ENCODE measurements around the gene CFH.
"Not testable (repeated sequence)": the region's sequence is repeated elsewhere in the genome, so short reads cannot be mapped to it uniquely, and the experiment has no call there.

CFH gene

GRCh38 chr1:196639291-196639690 lies 12.6 kb upstream of the CFH start:
- not testable (repeated sequence) for H3K9me3 ChIP-seq (ENCODE audit: control insufficient read depth, low read length); H3K27me3 ChIP-seq (replicated peaks; ENCODE audit: control insufficient read depth, insufficient read depth, low read length); H3K36me3 ChIP-seq (ENCODE audit: control insufficient read depth, insufficient read depth, low read length, severe bottlenecking); H3K9ac ChIP-seq (ENCODE audit: low read length); H3K4me3 ChIP-seq (ENCODE audit: low read length); H3K4me1 ChIP-seq (ENCODE audit: control insufficient read depth, insufficient read depth, low read length); DNase-seq (ENCODE audit: low read depth)

GRCh38 chr1:196640976-196641375 lies 10.9 kb upstream of the CFH start:
- H3K27me3 ChIP-seq (replicated peaks; ENCODE audit: control insufficient read depth, insufficient read depth, low read length): no peaks in the 10 kb centered on the region

GRCh38 chr1:196649990-196650389 lies 1.9 kb upstream of the CFH start:
- no peak for DNase-seq (ENCODE audit: low read depth)
- Histone ChIP-seq H3K9ac (ENCODE audit: low read length) (no peak overlapping the region), H3K27me3 (replicated peaks; ENCODE audit: control insufficient read depth, insufficient read depth, low read length) (no peaks in the 10 kb centered on the region), H3K9me3 (ENCODE audit: control insufficient read depth, low read length) (no peaks in the 10 kb centered on the region), H3K4me3 (ENCODE audit: low read length) (no peak overlapping the region), H3K36me3 (ENCODE audit: control insufficient read depth, insufficient read depth, low read length, severe bottlenecking) (no peaks in the 10 kb centered on the region), H3K4me1 (ENCODE audit: control insufficient read depth, insufficient read depth, low read length) (peaks cover 16% of the 10 kb centered on the region)

More at GRCh38 chr1:196640976-196641375, 10.9 kb upstream of the CFH start:
- Histone ChIP-seq H3K4me1 (ENCODE audit: control insufficient read depth, insufficient read depth, low read length) (no peaks in the 10 kb centered on the region), H3K9ac (ENCODE audit: low read length) (no peak overlapping the region), H3K9me3 (ENCODE audit: control insufficient read depth, low read length) (no peaks in the 10 kb centered on the region), H3K4me3 (ENCODE audit: low read length) (no peak overlapping the region), H3K36me3 (ENCODE audit: control insufficient read depth, insufficient read depth, low read length, severe bottlenecking) (no peaks in the 10 kb centered on the region)
- DNase-seq (ENCODE audit: low read depth): no peak

DNA sequence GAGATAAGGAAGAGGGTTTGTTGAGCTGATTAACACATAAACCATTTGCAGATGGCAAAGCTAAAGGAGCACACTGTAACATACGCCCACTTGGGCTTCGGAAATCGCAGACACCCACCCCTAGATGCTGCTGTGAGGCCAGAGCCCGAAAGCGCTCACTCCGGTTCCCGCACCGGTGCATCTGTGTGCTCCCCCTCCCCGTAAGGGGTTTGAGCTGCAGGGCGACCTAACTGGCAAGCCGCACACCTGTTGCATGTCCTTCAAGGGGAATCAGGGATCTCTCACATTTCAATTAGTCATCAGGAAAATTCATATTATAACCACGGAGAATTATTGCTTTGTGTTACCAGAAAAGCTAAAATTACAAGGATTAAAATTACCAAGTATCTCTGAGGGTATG lies 1.4 kb upstream of the CFH start:
- Histone ChIP-seq H3K4me3 (ENCODE audit: low read length) (no peak overlapping the region), H3K9ac (ENCODE audit: low read length) (no peak overlapping the region), H3K9me3 (ENCODE audit: control insufficient read depth, low read length) (no peaks in the 10 kb centered on the region)

GRCh38 chr1:196651079-196651478 lies 764 bp upstream of the CFH start:
- no peak for DNase-seq (ENCODE audit: low read depth)
- H3K4me1 ChIP-seq (ENCODE audit: control insufficient read depth, insufficient read depth, low read length): peaks cover 19% of the 10 kb centered on the region
- H3K9ac ChIP-seq (ENCODE audit: low read length): peak overlapping the region; percentile 83
- no peaks in the 10 kb centered on the region for H3K27me3 ChIP-seq (replicated peaks; ENCODE audit: control insufficient read depth, insufficient read depth, low read length)
- no peaks in the 10 kb centered on the region for H3K36me3 ChIP-seq (ENCODE audit: control insufficient read depth, insufficient read depth, low read length, severe bottlenecking)
- H3K9me3 ChIP-seq (ENCODE audit: control insufficient read depth, low read length): no peaks in the 10 kb centered on the region
- H3K4me3 ChIP-seq (ENCODE audit: low read length): peak overlapping the region; percentile 83

More for the DNA sequence above, 1.4 kb upstream of the CFH start:
- H3K27me3 ChIP-seq (replicated peaks; ENCODE audit: control insufficient read depth, insufficient read depth, low read length): no peaks in the 10 kb centered on the region
- peaks cover 19% of the 10 kb centered on the region for H3K4me1 ChIP-seq (ENCODE audit: control insufficient read depth, insufficient read depth, low read length)
- DNase-seq (ENCODE audit: low read depth): no peak
- H3K36me3 ChIP-seq (ENCODE audit: control insufficient read depth, insufficient read depth, low read length, severe bottlenecking): no peaks in the 10 kb centered on the region

GRCh38 chr1:196654271-196654670 lies 2.4 kb downstream of the CFH start:
- Histone ChIP-seq H3K9ac (ENCODE audit: low read length) (peak overlapping the region; percentile 83), H3K36me3 (ENCODE audit: control insufficient read depth, insufficient read depth, low read length, severe bottlenecking) (no peaks in the 10 kb centered on the region), H3K4me1 (ENCODE audit: control insufficient read depth, insufficient read depth, low read length) (peaks cover 23% of the 10 kb centered on the region), H3K9me3 (ENCODE audit: control insufficient read depth, low read length) (no peaks in the 10 kb centered on the region), H3K4me3 (ENCODE audit: low read length) (peak overlapping the region; percentile 83), H3K27me3 (replicated peaks; ENCODE audit: control insufficient read depth, insufficient read depth, low read length) (no peaks in the 10 kb centered on the region)
- peak; percentile 6 for DNase-seq (ENCODE audit: low read depth)

GRCh38 chr1:196655071-196655470 lies 3.2 kb downstream of the CFH start:
- peak overlapping the region; percentile 83 for H3K4me3 ChIP-seq (ENCODE audit: low read length)
- no peaks in the 10 kb centered on the region for H3K9me3 ChIP-seq (ENCODE audit: control insufficient read depth, low read length)
- H3K4me1 ChIP-seq (ENCODE audit: control insufficient read depth, insufficient read depth, low read length): peaks cover 23% of the 10 kb centered on the region
- no peaks in the 10 kb centered on the region for H3K36me3 ChIP-seq (ENCODE audit: control insufficient read depth, insufficient read depth, low read length, severe bottlenecking)
- no peak overlapping the region for H3K9ac ChIP-seq (ENCODE audit: low read length)
- no peak for DNase-seq (ENCODE audit: low read depth)
- H3K27me3 ChIP-seq (replicated peaks; ENCODE audit: control insufficient read depth, insufficient read depth, low read length): no peaks in the 10 kb centered on the region

DNA sequence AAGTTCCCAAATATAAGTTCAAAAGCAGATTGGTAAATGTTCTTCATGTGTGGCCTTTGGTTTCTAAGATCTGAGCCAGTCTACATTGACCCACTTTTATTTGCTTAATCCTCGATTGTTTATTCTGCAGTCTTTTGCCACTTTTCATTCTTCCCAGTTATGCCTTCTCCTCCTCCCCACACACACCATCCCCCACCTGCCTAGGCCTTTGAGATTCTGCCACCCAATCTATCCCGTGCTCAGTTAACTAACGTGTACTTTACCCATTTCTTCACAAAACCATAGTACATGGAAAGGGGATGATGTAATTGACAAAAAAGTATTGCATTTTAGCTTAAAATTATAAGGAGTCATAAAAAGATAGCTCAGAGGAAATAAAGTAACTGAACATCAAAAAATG lies 3.7 kb downstream of the CFH start:
- no peaks in the 10 kb centered on the region for H3K9me3 ChIP-seq (ENCODE audit: control insufficient read depth, low read length)
- no peak overlapping the region for H3K9ac ChIP-seq (ENCODE audit: low read length)
- peaks cover 25% of the 10 kb centered on the region for H3K4me1 ChIP-seq (ENCODE audit: control insufficient read depth, insufficient read depth, low read length)
- H3K36me3 ChIP-seq (ENCODE audit: control insufficient read depth, insufficient read depth, low read length, severe bottlenecking): no peaks in the 10 kb centered on the region
- no peak for DNase-seq (ENCODE audit: low read depth)
- no peaks in the 10 kb centered on the region for H3K27me3 ChIP-seq (replicated peaks; ENCODE audit: control insufficient read depth, insufficient read depth, low read length)
- peak overlapping the region; percentile 83 for H3K4me3 ChIP-seq (ENCODE audit: low read length)

- Histone ChIP-seq H3K9ac (ENCODE audit: low read length) (no peak overlapping the region), H3K4me3 (ENCODE audit: low read length) (no peak overlapping the region), H3K9me3 (ENCODE audit: control insufficient read depth, low read length) (no peaks in the 10 kb centered on the region), H3K36me3 (ENCODE audit: control insufficient read depth, insufficient read depth, low read length, severe bottlenecking) (no peaks in the 10 kb centered on the region), H3K27me3 (replicated peaks; ENCODE audit: control insufficient read depth, insufficient read depth, low read length) (no peaks in the 10 kb centered on the region), H3K4me1 (ENCODE audit: control insufficient read depth, insufficient read depth, low read length) (peaks cover 20% of the 10 kb centered on the region)
- DNase-seq (ENCODE audit: low read depth): no peak
Observed at GRCh38 chr1:196659471-196659870, 7.6 kb downstream of the CFH start.

DNA sequence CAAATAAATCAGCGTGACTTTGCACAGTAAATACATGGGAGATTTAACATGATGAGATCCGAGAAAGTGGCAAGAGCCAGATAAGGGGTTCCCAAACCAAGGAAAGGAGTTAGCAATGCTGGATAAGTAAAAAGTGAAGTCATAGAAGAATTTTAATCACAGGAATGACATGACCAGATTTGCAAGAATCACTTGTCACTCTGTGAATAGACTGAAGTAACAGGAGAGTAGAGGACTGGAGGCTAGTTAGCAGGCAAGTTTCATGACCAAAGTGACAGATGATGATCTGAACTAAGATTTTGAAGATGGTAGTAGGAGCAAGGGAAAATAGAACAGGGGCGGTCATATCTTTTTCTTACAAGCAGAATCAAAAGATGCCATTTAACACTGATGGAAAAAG lies 8.4 kb downstream of the CFH start:
- Histone ChIP-seq H3K4me3 (ENCODE audit: low read length) (no peak overlapping the region), H3K36me3 (ENCODE audit: control insufficient read depth, insufficient read depth, low read length, severe bottlenecking) (no peaks in the 10 kb centered on the region), H3K9ac (ENCODE audit: low read length) (peak overlapping the region; percentile 52), H3K4me1 (ENCODE audit: control insufficient read depth, insufficient read depth, low read length) (peaks cover 12% of the 10 kb centered on the region), H3K27me3 (replicated peaks; ENCODE audit: control insufficient read depth, insufficient read depth, low read length) (no peaks in the 10 kb centered on the region), H3K9me3 (ENCODE audit: control insufficient read depth, low read length) (no peaks in the 10 kb centered on the region)
- no peak for DNase-seq (ENCODE audit: low read depth)

DNA sequence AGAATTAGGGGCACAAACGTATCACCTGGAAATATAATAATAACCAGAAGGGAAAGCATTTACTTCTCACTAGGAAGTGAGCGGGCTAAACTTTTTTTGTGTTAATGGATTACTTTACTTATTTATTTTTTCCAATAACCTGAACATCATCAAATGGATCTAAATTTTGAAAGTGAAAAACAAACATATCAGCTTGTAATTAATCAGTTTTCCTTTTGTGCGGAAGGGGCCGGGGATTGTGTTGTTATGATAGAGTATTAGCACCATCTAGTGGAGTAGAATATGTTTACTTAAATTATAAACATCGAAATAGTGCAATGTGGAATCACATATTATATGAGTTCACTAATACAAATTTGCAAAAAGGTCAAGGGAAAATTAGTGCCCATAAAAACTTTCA lies 9.0 kb downstream of the CFH start:
- no peaks in the 10 kb centered on the region for H3K9me3 ChIP-seq (ENCODE audit: control insufficient read depth, low read length)
- peak overlapping the region; percentile 52 for H3K9ac ChIP-seq (ENCODE audit: low read length)
- H3K4me3 ChIP-seq (ENCODE audit: low read length): peak overlapping the region; percentile 74
- H3K27me3 ChIP-seq (replicated peaks; ENCODE audit: control insufficient read depth, insufficient read depth, low read length): no peaks in the 10 kb centered on the region
- peaks cover 3% of the 10 kb centered on the region for H3K36me3 ChIP-seq (ENCODE audit: control insufficient read depth, insufficient read depth, low read length, severe bottlenecking)
- H3K4me1 ChIP-seq (ENCODE audit: control insufficient read depth, insufficient read depth, low read length): peaks cover 12% of the 10 kb centered on the region
- DNase-seq (ENCODE audit: low read depth): peak; percentile 83

DNA sequence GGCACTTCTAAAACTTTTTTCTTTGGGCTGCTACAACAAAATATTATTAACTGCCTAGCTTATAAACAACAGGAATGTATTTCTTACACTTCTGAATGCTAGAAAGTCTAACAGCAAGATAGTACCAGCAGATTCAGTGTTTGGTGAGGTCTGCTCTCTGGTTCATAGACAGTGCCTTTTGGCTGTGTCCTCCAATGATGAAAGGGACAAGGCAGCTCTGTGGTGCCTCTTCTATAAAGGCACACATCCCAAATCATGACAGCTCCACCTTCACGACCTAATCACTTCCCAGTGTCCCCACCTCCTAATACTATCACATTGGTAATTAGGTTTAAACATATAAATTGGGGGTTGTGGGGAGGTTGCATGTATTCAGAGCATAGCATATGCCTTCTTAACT lies 9.5 kb downstream of the CFH start:
- Histone ChIP-seq H3K4me1 (ENCODE audit: control insufficient read depth, insufficient read depth, low read length) (peaks cover 11% of the 10 kb centered on the region), H3K9ac (ENCODE audit: low read length) (peak overlapping the region; percentile 31), H3K36me3 (ENCODE audit: control insufficient read depth, insufficient read depth, low read length, severe bottlenecking) (peaks cover 6% of the 10 kb centered on the region), H3K27me3 (replicated peaks; ENCODE audit: control insufficient read depth, insufficient read depth, low read length) (no peaks in the 10 kb centered on the region), H3K4me3 (ENCODE audit: low read length) (no peak overlapping the region), H3K9me3 (ENCODE audit: control insufficient read depth, low read length) (no peaks in the 10 kb centered on the region)
- no peak for DNase-seq (ENCODE audit: low read depth)
